Measurements from ENCODE around the gene LYSET. TPM values are rescaled to one million over a fixed set of nuclear protein-coding genes. Genes with fewer than 3 reads are reported as not detected.
"Not testable (repeated sequence)": the region's sequence is repeated elsewhere in the genome, so short reads cannot be mapped to it uniquely, and the experiment has no call there.

The LYSET gene
- total RNA-seq, 2 experiments from 2014 or later, result 13.6 to 15.5 TPM

DNA sequence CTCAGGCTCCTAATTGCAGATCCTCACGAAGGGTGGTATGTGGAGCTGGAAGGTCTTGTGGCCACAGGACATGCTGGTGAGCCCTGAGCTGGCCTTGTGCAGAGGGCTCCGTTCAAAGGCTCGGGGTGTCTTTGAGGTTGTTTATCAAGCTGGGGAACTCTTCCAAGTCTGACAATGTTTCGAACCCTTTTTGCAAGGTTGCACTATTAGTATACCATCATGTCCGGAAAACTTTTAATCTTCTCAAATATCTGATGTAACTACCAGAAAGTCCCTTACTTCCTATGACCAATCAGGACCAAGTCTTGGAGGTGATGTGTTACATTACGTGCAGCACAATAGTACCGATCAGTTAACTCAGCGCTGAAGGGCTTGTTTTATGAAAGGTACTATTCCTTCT, 43.4 kb downstream of the LYSET start:
- ATAC-seq (no peak), DNase-seq (no peak)
- Mint-ChIP-seq H3K4me1 (ENCODE audit: low read depth) (peaks cover 8% of the 10 kb centered on the region), H3K9me3 (no peaks in the 10 kb centered on the region), H3K27me3 (peaks cover 5% of the 10 kb centered on the region), H3K27ac (no peak overlapping the region), H3K36me3 (ENCODE audit: low read depth) (peaks cover 36% of the 10 kb centered on the region), H3K4me3 (no peak overlapping the region)
- intact Hi-C loops (cut with micrococcal nuclease), result no loop called here
- POLR2A ChIA-PET, result no interaction called here
- TF ChIP-seq, protein P1, sequence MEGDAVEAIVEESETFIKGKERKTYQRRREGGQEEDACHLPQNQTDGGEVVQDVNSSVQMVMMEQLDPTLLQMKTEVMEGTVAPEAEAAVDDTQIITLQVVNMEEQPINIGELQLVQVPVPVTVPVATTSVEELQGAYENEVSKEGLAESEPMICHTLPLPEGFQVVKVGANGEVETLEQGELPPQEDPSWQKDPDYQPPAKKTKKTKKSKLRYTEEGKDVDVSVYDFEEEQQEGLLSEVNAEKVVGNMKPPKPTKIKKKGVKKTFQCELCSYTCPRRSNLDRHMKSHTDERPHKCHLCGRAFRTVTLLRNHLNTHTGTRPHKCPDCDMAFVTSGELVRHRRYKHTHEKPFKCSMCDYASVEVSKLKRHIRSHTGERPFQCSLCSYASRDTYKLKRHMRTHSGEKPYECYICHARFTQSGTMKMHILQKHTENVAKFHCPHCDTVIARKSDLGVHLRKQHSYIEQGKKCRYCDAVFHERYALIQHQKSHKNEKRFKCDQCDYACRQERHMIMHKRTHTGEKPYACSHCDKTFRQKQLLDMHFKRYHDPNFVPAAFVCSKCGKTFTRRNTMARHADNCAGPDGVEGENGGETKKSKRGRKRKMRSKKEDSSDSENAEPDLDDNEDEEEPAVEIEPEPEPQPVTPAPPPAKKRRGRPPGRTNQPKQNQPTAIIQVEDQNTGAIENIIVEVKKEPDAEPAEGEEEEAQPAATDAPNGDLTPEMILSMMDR (IDR thresholded peaks at IDR 0.05), result no peak
- CTCF ChIA-PET, result no interaction called here

DNA sequence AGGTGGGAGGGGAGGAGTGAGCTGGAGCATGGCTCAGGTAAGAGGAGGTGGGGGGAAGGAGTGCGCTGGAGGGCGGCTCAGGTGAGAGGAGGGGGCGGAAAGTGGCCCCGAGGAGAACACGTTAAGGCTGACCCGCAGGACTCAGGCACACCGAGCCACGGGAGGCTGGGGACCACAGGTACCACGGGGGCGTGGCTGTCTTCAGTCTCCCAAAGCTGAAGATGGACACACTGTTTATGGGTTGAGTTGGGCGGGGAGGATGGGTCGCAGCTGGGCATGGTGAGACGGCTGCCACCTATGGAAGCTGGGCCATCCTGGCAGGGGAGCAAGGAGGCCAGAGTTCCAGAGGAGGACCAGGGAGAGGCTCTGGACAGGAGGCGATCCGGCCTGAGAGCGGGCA, 45.4 kb downstream of the LYSET start:
- ChIA-PET CTCF (no interaction called here), POLR2A (no interaction called here)
- Mint-ChIP-seq H3K4me3 (no peak overlapping the region), H3K36me3 (ENCODE audit: low read depth) (peaks cover 25% of the 10 kb centered on the region), H3K27me3 (peaks cover 5% of the 10 kb centered on the region), H3K27ac (no peak overlapping the region), H3K9me3 (no peaks in the 10 kb centered on the region), H3K4me1 (ENCODE audit: low read depth) (peaks cover 8% of the 10 kb centered on the region)
- ATAC-seq (no peak), DNase-seq (no peak)
- intact Hi-C loops (cut with micrococcal nuclease), result no loop called here
- TF ChIP-seq, protein P1 (IDR thresholded peaks at IDR 0.05), result no peak

DNA sequence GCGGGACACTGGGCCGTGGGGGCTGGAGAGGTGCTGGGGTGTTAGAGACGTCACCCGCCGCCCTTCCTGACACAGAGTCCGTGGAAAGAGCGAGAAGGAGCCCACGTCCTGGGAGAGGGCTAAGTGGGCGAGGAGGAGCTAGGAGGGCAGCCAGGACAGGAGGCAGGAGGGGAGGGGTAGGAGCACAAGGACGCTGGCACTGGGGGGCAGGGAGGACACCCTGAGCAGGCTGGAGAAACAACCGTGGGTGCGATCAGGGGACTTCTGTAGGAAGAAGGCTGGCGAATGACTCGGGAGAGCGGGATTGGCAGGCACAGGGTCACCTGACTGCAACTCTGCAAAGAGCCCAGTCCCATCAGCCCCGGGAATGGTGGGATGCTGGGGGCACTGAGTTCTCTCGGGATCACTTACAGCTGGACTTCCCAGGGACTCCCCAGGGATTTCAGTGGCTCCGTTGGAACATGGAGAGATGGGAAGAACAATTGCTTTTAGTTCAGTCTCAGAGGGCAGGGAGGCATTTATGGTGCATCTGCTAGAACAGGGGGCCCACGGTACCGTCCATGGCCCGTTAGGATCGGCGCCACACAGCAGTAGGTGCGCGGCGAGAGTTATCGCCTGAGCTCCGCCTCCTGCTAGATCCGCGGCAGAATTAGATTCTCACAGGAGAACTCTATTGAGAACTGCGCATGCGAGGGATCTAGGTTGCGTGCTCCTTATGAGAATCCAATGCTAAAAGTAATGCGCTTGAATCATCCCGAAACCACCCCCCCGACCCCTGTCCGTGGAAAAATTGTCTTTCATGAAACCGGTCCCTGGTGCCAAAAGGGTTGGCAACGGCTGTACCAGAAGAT, 46.2 kb downstream of the LYSET start:
- no peak overlapping the region for H3K27ac Mint-ChIP-seq
- peaks cover 10% of the 10 kb centered on the region for H3K4me1 Mint-ChIP-seq (ENCODE audit: low read depth)
- TF ChIP-seq, protein P1 (IDR thresholded peaks at IDR 0.05), result no peak
- ChIA-PET POLR2A (interaction anchor here (0.7 to 0.8 kb wide), 2 partner anchors 11 to 37 kb away, joined by 3 read pairs; no protein-coding TSS in a partner anchor), CTCF (interaction anchor here (1.1 kb wide), 1 partner anchor 12 kb away, joined by 3 read pairs; no protein-coding TSS in a partner anchor)
- intact Hi-C loops (cut with micrococcal nuclease), result no loop called here
- H3K36me3 Mint-ChIP-seq (ENCODE audit: low read depth), result peaks cover 18% of the 10 kb centered on the region
- peak; percentile 14 for DNase-seq
- no peaks in the 10 kb centered on the region for H3K9me3 Mint-ChIP-seq
- peaks cover 5% of the 10 kb centered on the region for H3K27me3 Mint-ChIP-seq
- peak overlapping the region; percentile 52 for H3K4me3 Mint-ChIP-seq
- ATAC-seq, result peak; percentile 30

DNA sequence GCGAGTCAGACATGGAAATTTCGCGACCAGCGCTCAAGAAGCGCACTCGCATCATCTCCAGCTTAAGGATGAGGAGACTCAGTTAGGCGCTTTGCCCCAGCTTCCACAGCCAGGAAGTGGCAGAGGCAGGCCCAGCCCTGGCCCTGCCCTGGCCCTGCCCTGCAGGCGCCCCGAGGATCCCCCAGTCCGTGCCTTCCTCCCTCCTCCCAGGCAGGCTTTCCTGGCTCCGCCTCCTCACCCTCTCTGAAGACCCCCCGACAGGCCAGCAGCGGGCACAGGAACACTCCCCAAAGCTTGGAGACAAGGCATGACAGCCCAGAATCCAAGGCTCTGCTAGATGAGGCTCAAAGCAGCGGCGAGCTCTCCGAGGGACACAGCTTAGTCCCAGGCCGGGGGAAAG, 47.0 kb downstream of the LYSET start:
- H3K4me1 Mint-ChIP-seq (ENCODE audit: low read depth), result peaks cover 13% of the 10 kb centered on the region
- ChIA-PET POLR2A (interaction anchor here (0.8 kb wide), 1 partner anchor 10 kb away, joined by 3 read pairs; no protein-coding TSS in a partner anchor), CTCF (interaction anchor here (1.1 kb wide), 1 partner anchor 13 kb away, joined by 3 read pairs; no protein-coding TSS in a partner anchor)
- H3K36me3 Mint-ChIP-seq (ENCODE audit: low read depth), result peaks cover 13% of the 10 kb centered on the region
- ATAC-seq (no peak), DNase-seq (no peak)
- H3K9me3 Mint-ChIP-seq, result no peaks in the 10 kb centered on the region
- intact Hi-C loops (cut with micrococcal nuclease), result no loop called here
- TF ChIP-seq, protein P1 (IDR thresholded peaks at IDR 0.05), result no peak
- H3K4me3 Mint-ChIP-seq, result no peak overlapping the region
- H3K27ac Mint-ChIP-seq, result no peak overlapping the region
- H3K27me3 Mint-ChIP-seq, result peaks cover 5% of the 10 kb centered on the region

DNA sequence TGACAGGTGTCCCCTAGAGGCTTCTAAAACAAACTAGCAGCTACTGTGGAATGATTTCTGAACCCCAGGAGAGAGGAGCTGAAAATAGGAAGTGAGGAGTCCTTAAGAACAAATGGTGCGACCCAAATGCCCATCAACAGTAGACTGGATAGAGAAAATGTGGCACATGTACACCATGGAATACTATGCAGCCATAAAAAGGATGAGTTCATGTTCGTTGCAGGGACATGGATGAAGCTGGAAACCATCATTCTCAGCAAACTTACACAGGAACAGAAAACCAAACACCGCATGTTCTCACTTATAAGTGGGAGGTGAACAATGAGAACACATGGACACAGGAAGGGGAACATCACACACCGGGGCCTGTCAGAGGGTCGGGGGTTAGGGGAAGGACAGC, 48.0 kb downstream of the LYSET start:
- H3K27ac Mint-ChIP-seq; H3K27me3 Mint-ChIP-seq; CTCF ChIA-PET; H3K4me3 Mint-ChIP-seq; H3K36me3 Mint-ChIP-seq (ENCODE audit: low read depth); H3K9me3 Mint-ChIP-seq; intact Hi-C loops (cut with micrococcal nuclease); DNase-seq; ATAC-seq; POLR2A ChIA-PET: not testable (repeated sequence)
- peaks cover 15% of the 10 kb centered on the region for H3K4me1 Mint-ChIP-seq (ENCODE audit: low read depth)
